Keratinocyte (primary cell): ENCODE results near the gene DVL1. TPM values are rescaled to one million over a fixed set of nuclear protein-coding genes. Genes with fewer than 3 reads are reported as not detected.

Source experiments
- DNase-seq: peaks from one replicate; pipeline ENCODE4 v3.0.0-alpha.2; 2011; ENCODE audit warnings: low read depth, missing footprints, low spot score
- FAIRE-seq: peaks from 2 replicates; lab custom pipeline; 2011; peaks lifted over from hg19 to GRCh38; lab: Jason Lieb, UNC
- H2AFZ ChIP-seq: 2 replicates; pipeline ENCODE4 v1.6.0; 2012; ENCODE audit warnings: low read length, control low read depth, inconsistent platforms; ENCODE audit not compliant: control insufficient read depth
- H3K27ac ChIP-seq: 2 replicates; pipeline ENCODE4 v1.5.1; 2011; ENCODE audit warnings: low read length; ENCODE audit not compliant: control insufficient read depth, insufficient read depth
- H3K27me3 ChIP-seq: 3 replicates; pipeline ENCODE4 v1.6.0; 2011; ENCODE audit warnings: low read length; ENCODE audit not compliant: control insufficient read depth, insufficient read depth; ENCODE audit errors: extremely low read depth
- H3K36me3 ChIP-seq, 2 experiments: 2 replicates in 1 of 2; 3 replicates in 1 of 2; pipeline ENCODE4 v1.5.1; 2011; ENCODE audit warnings: low read length in 2 of 2, mild to moderate bottlenecking in 1 of 2; ENCODE audit not compliant: control insufficient read depth in 2 of 2, insufficient read depth in 2 of 2; ENCODE audit errors: extremely low read depth in 1 of 2
- H3K4me1 ChIP-seq: 3 replicates; pipeline ENCODE4 v1.5.1; 2011; ENCODE audit warnings: low read length; ENCODE audit not compliant: control insufficient read depth, insufficient read depth; ENCODE audit errors: extremely low read depth
- H3K4me2 ChIP-seq: 3 replicates; pipeline ENCODE4 v1.6.0; 2011; ENCODE audit warnings: low read depth, low read length; ENCODE audit not compliant: control insufficient read depth, insufficient read depth; ENCODE audit errors: extremely low read depth
- H3K4me3 ChIP-seq, 3 experiments: fragments of 200-600 bp in 1 of 3; sonication (generic) in 1 of 3; 2 replicates in 2 of 3; 3 replicates in 1 of 3; pipeline ENCODE4 v1.5.1; 2011 to 2016; ENCODE audit warnings: low read length in 3 of 3, mild to moderate bottlenecking in 3 of 3, control low read depth in 2 of 3, inconsistent platforms in 1 of 3, low read depth in 1 of 3, mixed read lengths in 1 of 3, mixed run types in 1 of 3, moderate library complexity in 1 of 3; ENCODE audit not compliant: control insufficient read depth in 2 of 3, insufficient read depth in 2 of 3; ENCODE audit errors: extremely low read depth in 1 of 3
- H3K79me2 ChIP-seq: 2 replicates; pipeline ENCODE4 v1.6.0; 2012; ENCODE audit warnings: low read length; ENCODE audit not compliant: control insufficient read depth, insufficient read depth
- H3K9ac ChIP-seq: 3 replicates; pipeline ENCODE4 v1.6.0; 2011; ENCODE audit warnings: low read length; ENCODE audit not compliant: control insufficient read depth, insufficient read depth; ENCODE audit errors: extremely low read depth
- H3K9me1 ChIP-seq: 3 replicates; pipeline ENCODE4 v1.6.0; 2011; ENCODE audit warnings: low read length; ENCODE audit not compliant: control insufficient read depth, insufficient read depth; ENCODE audit errors: extremely low read depth
- H3K9me3 ChIP-seq: 2 replicates; pipeline ENCODE4 v1.5.1; 2012; ENCODE audit warnings: low read depth, low read length; ENCODE audit not compliant: control insufficient read depth
- H4K20me1 ChIP-seq: 3 replicates; pipeline ENCODE4 v1.6.0; 2011; ENCODE audit warnings: low read length; ENCODE audit not compliant: control insufficient read depth, insufficient read depth; ENCODE audit errors: extremely low read depth
- CTCF ChIP-seq, 3 experiments: IDR thresholded peaks in 1 of 3; conservative IDR thresholded peaks in 1 of 3; optimal IDR thresholded peaks in 1 of 3; 2 replicates in 2 of 3; 3 replicates in 1 of 3; pipeline versions ENCODE3 to v1.5.1; 2011; ENCODE audit warnings: low read length in 3 of 3, mild to moderate bottlenecking in 3 of 3, moderate library complexity in 2 of 3, control low read depth in 1 of 3, inconsistent platforms in 1 of 3; ENCODE audit not compliant: insufficient read depth in 2 of 3; ENCODE audit errors: extremely low read depth in 1 of 3
- EZH2 ChIP-seq: IDR thresholded peaks from one replicate; pipeline ENCODE4 v1.6.1; 2012; ENCODE audit warnings: inconsistent platforms, mild to moderate bottlenecking, low read length, moderate library complexity
- dilution Hi-C: fragments of 300-500 bp; cut with MboI; formaldehyde crosslinking; loops from one replicate; pipeline ENCODE4 v1.7.0; 2020; ENCODE audit warnings: low sequenced_read_pairs; ENCODE audit not compliant: extremely low pct_ligation_motif_present
- polyA plus RNA-seq, 5 experiments: library from polyadenylated mRNA; depleted of rRNA in 3 of 5; stranded (reverse) in 3 of 5; stranded (forward) in 1 of 5; unstranded in 1 of 5; fragments of >200 nt; gene quantifications; 1 replicate in 1 of 5; 2 replicates in 3 of 5; 3 replicates in 1 of 5; pipeline versions ENCODE4 v1.2.1 to v1.2.3, GENCODE V29; 2011 to 2012; ENCODE audit warnings: missing spikeins in 2 of 5, low read depth in 1 of 5, low replicate concordance in 1 of 5

Gene DVL1
- polyA plus RNA-seq, 1 donor (not counting 4 experiments of a cell fraction or from before 2014, with no cell fraction given) = 31.6 TPM

GRCh38 chr1:1351511-1352427, 2.6 kb upstream of the DVL1 start:
- Histone ChIP-seq H3K36me3 (no peaks in the 10 kb centered on the region), H3K9ac (no peak overlapping the region), H4K20me1 (no peaks in the 10 kb centered on the region), H3K4me1 (peaks cover 15% of the 10 kb centered on the region), H3K4me2 (peak overlapping the region; percentile 37), H3K27ac (no peak overlapping the region), H3K9me3 (no peaks in the 10 kb centered on the region), H3K4me3 (no peak overlapping the region), H3K9me1 (no peaks in the 10 kb centered on the region), H2AFZ (no peak overlapping the region), H3K27me3 (peaks cover 8% of the 10 kb centered on the region), H3K79me2 (peaks cover 21% of the 10 kb centered on the region)
- FAIRE-seq = no peak
- DNase-seq = no peak
- dilution Hi-C loops = no loop called here
- TF ChIP-seq CTCF (optimal IDR thresholded peaks at IDR 0.05 in 1 of 3, IDR thresholded peaks at IDR 0.05 in 1 of 3, conservative IDR thresholded peaks at IDR 0.05 in 1 of 3; ENCODE audit: extremely low read depth in 1 of 3, insufficient read depth in 2 of 3, low read length in 3 of 3) (no peak), EZH2 (no peak)

- FAIRE-seq = no peak
- Histone ChIP-seq H4K20me1 (no peaks in the 10 kb centered on the region), H3K4me2 (peak overlapping the region; percentile 94), H3K9me3 (no peaks in the 10 kb centered on the region), H3K4me3 (peak overlapping the region; percentile 72 to 95 (median 85)), H3K9me1 (no peaks in the 10 kb centered on the region), H3K36me3 (no peaks in the 10 kb centered on the region), H3K27ac (peak overlapping the region; percentile 60), H3K79me2 (peaks cover 53% of the 10 kb centered on the region), H3K9ac (peak overlapping the region; percentile 83), H3K27me3 (no peaks in the 10 kb centered on the region), H2AFZ (no peak overlapping the region), H3K4me1 (peaks cover 45% of the 10 kb centered on the region)
- dilution Hi-C loops = no loop called here
- no peak for TF ChIP-seq CTCF (optimal IDR thresholded peaks at IDR 0.05 in 1 of 3, IDR thresholded peaks at IDR 0.05 in 1 of 3, conservative IDR thresholded peaks at IDR 0.05 in 1 of 3; ENCODE audit: extremely low read depth in 1 of 3, insufficient read depth in 2 of 3, low read length in 3 of 3)
- TF ChIP-seq EZH2 = no peak
- DNase-seq = no peak
Observed at GRCh38 chr1:1348420-1349255, 580 bp downstream of the DVL1 start.
